ENCODE data around the gene ST7.

ST7 gene

DNA sequence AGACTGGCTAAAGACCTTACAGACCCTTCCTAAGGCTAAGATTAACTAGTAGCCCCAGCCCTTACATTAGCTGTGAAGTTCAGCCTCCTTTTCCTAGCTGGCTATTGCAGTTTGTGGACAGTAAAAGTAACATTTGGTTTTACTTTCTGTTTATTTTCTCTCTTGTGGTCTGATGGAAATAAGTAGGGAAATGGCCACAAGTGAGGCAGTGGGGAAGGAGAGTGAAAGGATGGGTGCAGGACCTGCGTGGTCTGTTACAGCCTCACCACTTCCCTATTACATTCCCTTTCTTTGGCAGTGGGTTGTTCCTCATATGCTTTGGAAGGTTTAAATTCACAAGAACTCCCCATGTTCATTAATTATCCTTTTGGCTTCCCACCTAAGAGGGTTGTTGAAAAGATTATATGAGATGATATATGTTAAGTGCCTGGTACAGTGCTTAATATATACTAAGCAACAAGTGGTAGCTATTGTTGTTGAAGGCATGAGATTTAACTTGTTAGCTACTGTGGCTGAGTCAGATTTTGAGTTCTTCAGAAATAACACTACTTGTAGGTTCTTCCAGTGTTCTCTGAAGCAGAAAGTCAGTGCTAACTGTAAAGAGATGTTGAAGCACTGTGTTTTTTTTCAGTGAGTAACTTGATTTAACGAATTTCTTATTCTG lies 181.7 kb downstream of the ST7 start:
- no peak for DNase-seq

GRCh38 chr7:117135553-117135891 lies 182.2 kb downstream of the ST7 start:
- no peak for DNase-seq

DNA sequence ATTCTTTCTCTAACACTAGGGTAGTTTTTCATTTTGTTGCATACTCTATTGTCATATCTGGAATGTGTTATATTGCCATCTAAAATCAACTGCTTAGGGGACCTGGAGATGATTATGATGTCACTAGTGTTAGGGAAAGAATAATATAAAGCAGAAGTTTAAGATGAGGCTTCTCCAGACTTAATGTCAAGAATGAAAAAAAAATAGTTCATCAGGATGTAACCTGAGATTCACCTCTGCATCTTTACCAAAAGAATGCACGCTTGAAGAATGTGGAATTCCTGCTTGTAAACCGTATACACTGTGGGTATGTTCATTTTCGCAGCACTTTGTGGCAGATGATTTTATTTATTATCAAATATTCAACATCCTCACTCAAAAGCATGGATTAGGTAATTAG lies 184.6 kb downstream of the ST7 start:
- DNase-seq: no peak

- DNase-seq: no peak
Measured at GRCh38 chr7:117138495-117138894, 185.2 kb downstream of the ST7 start.

DNA sequence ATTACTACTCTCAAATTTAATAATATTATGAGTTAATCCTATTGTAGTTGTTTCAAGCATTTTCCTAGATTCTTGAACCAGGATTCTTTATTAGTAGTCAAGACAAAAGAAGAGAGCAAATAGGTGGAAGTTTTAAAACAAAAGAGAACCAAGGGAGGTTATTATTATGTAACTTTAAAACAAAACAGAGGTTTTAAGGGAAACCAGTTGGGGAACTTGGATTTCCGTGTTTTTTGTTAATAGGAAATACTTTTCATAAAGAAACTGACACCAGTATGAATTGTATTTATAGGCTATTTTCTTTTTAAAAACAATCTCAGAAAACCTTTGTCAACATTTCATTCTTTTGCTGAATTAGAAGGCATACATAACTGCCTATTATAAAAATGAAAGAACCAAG lies 185.7 kb downstream of the ST7 start:
- no peak for DNase-seq

- DNase-seq: no peak
Measured at GRCh38 chr7:117139397-117139984, 186.2 kb downstream of the ST7 start.

GRCh38 chr7:117140921-117141320 lies 187.6 kb downstream of the ST7 start:
- DNase-seq: no peak

- DNase-seq: no peak
Measured at GRCh38 chr7:117143066-117143465, 189.8 kb downstream of the ST7 start.

DNA sequence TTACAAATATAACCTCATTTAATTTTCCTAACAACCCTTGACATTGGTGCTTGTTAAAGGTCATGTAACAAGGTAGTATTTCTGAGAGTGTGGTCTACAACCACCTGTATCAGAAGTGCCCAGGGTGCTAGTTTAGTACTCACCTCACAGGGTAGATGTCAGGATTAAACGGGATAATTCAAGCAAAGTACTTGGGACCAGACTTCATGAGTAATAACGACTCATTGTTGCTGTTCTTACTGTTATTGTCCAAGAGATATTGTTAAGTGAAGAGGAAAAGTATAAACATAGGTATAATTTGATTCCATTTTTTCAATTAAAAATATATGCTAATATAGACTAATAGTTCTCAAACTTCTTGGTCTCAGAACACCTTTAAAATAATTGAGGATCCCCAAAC lies 190.3 kb downstream of the ST7 start:
- no peak for DNase-seq

DNA sequence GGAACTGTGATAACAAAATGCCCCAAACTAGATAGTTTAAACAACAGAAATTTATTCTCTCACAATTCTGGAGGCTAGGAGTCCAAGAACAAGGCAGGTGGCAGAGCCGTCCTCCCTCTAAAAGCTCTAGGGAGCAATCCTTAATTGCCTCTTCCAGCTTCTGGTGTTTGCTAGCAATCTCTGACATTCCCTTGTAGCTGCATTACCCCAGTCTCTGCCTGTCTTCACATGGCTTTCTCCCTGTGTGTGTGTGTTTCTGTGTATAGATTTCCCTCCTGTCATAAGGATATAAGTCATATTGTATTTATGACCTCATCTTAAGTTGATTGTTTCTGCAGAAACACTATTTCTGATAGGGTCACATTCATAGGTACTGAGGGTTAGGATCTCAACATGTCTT lies 192.0 kb downstream of the ST7 start:
- no peak for DNase-seq

DNA sequence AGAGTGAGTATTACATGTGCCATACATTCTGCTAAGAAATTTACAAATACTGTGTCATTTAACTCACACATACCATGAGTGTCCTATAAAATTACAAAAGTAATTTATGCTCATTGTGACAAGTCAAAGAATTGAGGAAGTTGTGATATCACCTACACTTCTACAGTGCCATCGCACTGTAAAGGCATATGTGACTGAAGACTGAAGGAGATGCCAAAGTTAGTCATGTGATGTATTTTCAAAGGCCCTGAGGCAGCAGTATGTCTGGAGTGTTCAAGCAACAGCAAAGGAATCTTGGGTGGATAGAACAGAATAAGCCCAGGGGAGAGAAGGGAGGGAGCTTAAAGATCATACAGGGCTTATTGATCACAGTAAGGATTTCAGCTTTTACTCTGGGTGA lies 192.8 kb downstream of the ST7 start:
- DNase-seq: no peak

DNA sequence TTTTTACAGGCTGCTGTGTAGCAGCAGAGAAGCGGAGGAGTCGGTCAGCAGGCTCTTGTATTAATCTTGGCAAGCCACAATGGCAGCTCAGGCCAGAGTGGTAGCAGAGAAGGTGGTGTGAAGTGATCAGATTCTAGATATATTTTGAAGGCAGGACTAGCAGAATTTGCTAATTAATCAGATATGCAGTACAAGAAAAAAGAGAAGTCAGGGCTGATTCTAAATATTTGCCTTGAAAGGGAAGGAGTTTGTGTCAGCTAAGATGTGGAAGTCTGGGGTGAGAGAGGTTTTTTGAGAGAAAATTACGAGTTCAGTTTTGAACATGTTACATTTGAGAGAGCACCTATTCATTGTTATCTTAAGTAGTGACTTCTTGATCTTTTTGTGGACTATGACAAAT lies 193.2 kb downstream of the ST7 start:
- no peak for DNase-seq

DNA sequence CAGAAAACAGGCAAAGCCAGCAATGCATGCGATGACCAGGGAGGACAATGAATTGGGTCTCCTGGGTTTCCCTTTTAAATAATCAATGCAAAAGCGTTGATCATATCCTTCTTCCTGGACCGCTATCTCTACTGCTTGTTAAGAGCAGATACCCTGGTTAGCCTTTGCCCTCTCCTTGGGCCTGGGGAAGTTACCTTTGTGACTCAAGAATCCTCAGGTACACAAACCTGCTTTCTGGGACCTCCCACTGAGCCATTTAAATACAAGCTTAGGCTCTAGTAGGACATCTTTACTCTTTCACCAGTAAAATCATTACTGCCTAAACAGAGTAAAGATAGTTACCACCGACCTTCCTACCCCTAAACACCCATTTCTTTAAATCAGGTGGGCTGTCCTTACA lies 195.7 kb downstream of the ST7 start:
- no peak for DNase-seq

- no peak for DNase-seq
Measured at GRCh38 chr7:117149692-117150091, 196.4 kb downstream of the ST7 start.

DNA sequence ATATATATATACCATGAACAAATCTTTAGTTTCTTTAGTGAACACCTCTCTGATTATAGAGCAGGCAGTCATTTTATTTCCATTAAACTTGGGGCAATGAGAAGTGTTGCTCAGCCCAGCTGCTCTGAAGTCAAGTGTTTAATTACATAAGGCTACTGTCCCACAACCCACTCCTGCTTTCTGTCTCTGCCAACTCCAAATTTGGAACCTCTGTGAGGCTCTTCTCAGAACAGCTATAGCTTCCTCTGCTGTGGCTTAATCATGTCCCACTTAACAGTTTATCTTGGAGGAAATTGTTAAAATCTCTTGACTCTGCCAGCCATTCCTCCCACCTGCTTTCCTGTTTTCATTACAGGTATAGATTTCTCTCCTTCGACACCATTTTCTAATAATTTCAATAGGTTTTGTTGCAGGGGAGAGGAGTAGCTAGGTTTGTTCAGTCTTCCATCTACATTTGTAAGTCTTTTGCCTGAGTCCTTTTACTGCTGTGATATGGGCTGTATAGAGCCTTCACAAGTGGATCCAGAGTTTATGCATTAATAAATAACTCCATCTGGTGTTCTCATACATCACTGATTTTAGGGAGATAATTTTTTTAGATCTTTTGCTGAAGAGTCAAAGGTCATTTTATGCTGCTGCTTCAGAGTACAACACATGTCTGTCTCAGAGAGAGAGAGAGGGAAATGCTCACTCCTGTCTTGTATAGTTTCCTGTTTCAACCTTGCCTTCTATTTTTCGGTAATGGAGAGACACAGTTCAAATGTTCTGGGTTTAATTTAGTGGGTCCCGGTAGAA lies 199.1 kb downstream of the ST7 start:
- no peak for DNase-seq

GRCh38 chr7:117153016-117153545 lies 199.8 kb downstream of the ST7 start:
- DNase-seq: no peak

GRCh38 chr7:117154721-117155120 lies 201.4 kb downstream of the ST7 start:
- DNase-seq: no peak

- DNase-seq: no peak
Measured at GRCh38 chr7:117155694-117156093, 202.4 kb downstream of the ST7 start.

GRCh38 chr7:117157241-117158209 lies 204.2 kb downstream of the ST7 start:
- DNase-seq: no peak

- DNase-seq: no peak
Measured at GRCh38 chr7:117158941-117159697, 205.8 kb downstream of the ST7 start.

DNA sequence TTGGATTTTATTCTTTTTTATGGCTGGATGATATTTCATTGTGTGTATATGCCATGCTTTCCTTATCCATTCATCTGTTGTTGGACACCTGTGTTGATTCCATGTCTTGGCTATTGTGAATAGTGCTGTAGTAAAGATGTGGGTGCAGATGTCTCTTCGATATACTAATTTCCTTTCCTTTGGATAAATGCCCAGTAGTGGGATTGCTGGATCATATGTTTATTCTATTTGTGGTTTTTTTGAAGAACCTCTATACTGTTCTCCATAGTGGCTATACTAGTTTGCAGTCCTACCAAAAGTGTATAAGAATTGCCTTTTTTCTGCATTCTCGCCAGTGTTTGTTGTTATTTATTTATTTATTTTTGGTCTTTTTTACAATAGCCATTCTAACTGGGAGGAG lies 209.8 kb downstream of the ST7 start:
- no peak for DNase-seq

GRCh38 chr7:117164620-117165019 lies 211.3 kb downstream of the ST7 start:
- DNase-seq: no peak

All from NCI-H1092 treated with DMSO at 0.1 percent for 48 hours (cell line).